GM12865 (cell line): ENCODE results near the gene ABCA13.

Source experiments
- DNase-seq: peaks from one replicate; pipeline ENCODE4 v3.0.0; 2010; ENCODE audit warnings: low read depth
- H3K4me3 ChIP-seq: 2 replicates; pipeline ENCODE4 v1.5.1; 2011; ENCODE audit warnings: mild to moderate bottlenecking, low read depth, low read length, control low read depth
- TF ChIP-seq, protein P1 (sequence below): IDR thresholded peaks from 2 replicates; pipeline ENCODE4 v1.5.1; 2011; ENCODE audit warnings: low read length, control low read depth, low read depth, inconsistent platforms; ENCODE audit not compliant: insufficient read depth; ENCODE audit errors: missing control alignments

Gene ABCA13

DNA sequence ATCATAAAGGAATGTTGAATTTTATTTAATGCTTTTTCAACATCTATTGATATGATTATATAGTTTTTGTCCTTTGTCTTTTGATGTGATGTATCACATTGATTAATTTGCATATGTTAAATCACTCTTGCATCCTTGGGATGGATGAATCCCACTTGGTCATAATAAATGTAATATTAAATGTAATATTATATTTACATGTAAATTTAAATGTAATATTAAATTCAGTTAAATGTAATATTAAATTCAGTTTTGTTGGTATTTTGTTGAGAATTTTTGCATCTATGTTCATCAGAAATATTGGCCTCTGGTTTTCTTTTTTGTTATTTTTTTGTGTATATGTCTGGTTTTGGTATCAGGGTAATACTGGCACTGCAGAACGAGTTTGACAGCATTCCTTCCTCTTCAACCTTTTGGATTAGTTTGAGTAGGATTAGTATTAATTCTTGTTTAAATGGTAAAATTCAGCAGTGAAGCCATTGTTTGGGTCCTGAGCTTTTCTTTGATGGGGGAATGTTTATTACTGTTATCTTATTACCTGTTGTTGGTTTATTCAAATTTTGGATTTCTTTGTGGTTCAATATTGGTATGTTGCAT lies 37.8 kb downstream of the ABCA13 start:
- TF ChIP-seq, protein P1, sequence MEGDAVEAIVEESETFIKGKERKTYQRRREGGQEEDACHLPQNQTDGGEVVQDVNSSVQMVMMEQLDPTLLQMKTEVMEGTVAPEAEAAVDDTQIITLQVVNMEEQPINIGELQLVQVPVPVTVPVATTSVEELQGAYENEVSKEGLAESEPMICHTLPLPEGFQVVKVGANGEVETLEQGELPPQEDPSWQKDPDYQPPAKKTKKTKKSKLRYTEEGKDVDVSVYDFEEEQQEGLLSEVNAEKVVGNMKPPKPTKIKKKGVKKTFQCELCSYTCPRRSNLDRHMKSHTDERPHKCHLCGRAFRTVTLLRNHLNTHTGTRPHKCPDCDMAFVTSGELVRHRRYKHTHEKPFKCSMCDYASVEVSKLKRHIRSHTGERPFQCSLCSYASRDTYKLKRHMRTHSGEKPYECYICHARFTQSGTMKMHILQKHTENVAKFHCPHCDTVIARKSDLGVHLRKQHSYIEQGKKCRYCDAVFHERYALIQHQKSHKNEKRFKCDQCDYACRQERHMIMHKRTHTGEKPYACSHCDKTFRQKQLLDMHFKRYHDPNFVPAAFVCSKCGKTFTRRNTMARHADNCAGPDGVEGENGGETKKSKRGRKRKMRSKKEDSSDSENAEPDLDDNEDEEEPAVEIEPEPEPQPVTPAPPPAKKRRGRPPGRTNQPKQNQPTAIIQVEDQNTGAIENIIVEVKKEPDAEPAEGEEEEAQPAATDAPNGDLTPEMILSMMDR: no peak
- no peak overlapping the region for H3K4me3 ChIP-seq
- no peak for DNase-seq

DNA sequence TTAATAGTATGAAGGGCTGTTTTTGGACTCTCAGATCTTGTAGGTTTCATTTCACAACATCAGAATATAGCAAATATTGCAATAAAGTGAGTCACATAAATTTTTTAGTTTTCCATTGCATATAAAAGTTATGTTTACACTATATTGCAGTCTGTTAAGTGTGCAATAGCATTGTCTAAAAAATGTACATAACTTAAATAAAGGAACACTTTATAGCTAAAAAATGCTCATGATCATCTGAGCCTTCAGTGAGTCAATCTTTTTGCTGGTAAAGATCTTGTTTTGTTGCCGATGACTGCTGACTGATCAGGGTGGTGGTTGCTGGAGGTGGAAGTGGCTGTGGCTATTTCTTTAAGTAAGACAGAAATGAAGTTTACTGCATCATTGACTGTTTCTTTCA lies 42.0 kb downstream of the ABCA13 start:
- TF ChIP-seq, protein P1: no peak
- DNase-seq: no peak

DNA sequence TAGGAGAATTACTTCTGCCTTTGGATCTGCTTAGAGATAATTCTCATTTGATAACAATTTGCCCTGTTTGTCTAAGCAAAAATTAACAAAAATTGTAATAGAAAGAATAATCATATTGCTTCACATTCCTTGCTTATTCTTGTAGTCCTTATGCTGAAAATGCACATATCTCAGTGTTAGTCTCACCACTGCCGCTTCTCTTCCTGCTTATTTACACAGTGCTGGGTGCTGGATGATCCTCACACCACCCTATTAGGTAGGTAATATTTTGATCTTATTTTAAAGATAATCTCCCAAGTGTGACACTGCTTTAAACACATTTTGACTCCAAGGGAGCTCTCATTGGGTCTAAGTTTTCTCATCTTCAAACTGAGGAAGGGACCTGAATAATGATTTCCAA lies 46.0 kb downstream of the ABCA13 start:
- TF ChIP-seq, protein P1: no peak
- H3K4me3 ChIP-seq: no peak overlapping the region
- DNase-seq: no peak

More for the DNA sequence above, 42.0 kb downstream of the ABCA13 start:
- no peak overlapping the region for H3K4me3 ChIP-seq

- DNase-seq: no peak
- TF ChIP-seq, protein P1: no peak
- H3K4me3 ChIP-seq: no peak overlapping the region
Observed at GRCh38 chr7:48217753-48218152, 46.5 kb downstream of the ABCA13 start.

GRCh38 chr7:48224042-48224441 lies 52.8 kb downstream of the ABCA13 start:
- TF ChIP-seq, protein P1: no peak
- DNase-seq: no peak
- no peak overlapping the region for H3K4me3 ChIP-seq

- DNase-seq: no peak
- H3K4me3 ChIP-seq: no peak overlapping the region
- TF ChIP-seq, protein P1: no peak
Observed at GRCh38 chr7:48225101-48225500, 53.8 kb downstream of the ABCA13 start.

DNA sequence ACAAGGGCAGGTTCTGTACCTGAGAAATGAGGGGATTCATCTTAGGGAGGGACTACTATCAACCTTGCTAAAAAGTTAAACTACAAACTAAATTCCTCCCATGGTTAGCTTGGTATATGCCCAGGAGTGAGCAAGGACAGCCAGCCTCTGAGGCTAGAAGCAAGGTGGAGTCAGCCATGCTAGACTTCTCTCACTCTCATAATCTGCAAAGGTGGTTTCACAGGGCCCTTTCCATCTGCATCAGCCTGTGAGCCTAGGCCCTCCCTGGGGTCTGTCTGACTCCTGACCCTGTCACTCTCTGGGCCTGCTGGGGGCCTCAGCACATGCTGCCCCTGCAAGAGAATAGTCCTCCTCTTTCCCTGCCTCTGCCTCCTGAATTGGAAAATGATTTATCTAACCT lies 66.1 kb downstream of the ABCA13 start:
- no peak overlapping the region for H3K4me3 ChIP-seq
- no peak for DNase-seq
- TF ChIP-seq, protein P1: no peak
